ENCODE data around the gene SIGLEC14.

The SIGLEC14 gene

GRCh38 chr19:51621178-51621577 is 25.4 kb downstream of the SIGLEC14 start:
- DNase-seq (ENCODE audit: low read depth, low spot score), result no peak

DNA sequence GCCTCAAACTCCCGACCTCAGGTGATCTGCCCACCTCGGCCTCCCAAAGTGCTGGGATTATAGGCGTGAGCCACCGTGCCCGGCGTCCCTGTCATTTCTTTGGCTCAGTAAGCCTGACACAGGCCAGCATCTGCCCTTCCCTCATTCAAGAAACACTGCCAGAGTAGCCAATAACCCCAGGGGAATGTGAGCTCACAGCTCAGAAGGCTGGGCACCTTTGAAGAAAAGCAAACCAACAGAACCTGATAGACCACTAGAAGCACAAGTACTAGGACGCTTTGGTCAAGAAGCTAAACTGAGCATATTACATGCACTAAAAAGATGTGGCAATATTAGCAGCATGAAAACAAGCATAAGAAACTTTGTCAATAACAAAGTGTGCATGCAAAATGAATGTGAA is 30.6 kb downstream of the SIGLEC14 start:
- no peak for DNase-seq (ENCODE audit: low read depth, low spot score)

DNA sequence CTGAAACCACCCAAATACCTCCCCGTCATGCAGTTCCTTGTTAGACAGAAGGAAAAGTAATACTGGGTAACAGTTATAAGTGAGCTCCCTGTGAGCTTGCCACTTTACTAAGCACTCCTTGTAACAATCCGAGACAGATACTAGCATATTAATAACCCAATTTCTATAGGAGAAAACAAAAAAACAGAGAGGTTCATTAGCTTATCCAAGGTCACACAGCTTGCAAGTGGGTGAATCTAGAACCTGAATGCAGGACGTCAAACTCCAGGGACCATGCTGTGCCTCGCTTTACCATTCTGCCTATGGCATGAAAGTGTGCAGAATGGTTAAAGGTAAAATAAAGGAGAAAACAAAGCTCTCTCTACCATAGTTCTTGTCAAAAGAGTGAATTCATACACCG is 31.8 kb downstream of the SIGLEC14 start:
- DNase-seq (ENCODE audit: low read depth, low spot score), result no peak

GRCh38 chr19:51610576-51610975 is 36.0 kb downstream of the SIGLEC14 start:
- no peak for DNase-seq (ENCODE audit: low read depth, low spot score)

DNA sequence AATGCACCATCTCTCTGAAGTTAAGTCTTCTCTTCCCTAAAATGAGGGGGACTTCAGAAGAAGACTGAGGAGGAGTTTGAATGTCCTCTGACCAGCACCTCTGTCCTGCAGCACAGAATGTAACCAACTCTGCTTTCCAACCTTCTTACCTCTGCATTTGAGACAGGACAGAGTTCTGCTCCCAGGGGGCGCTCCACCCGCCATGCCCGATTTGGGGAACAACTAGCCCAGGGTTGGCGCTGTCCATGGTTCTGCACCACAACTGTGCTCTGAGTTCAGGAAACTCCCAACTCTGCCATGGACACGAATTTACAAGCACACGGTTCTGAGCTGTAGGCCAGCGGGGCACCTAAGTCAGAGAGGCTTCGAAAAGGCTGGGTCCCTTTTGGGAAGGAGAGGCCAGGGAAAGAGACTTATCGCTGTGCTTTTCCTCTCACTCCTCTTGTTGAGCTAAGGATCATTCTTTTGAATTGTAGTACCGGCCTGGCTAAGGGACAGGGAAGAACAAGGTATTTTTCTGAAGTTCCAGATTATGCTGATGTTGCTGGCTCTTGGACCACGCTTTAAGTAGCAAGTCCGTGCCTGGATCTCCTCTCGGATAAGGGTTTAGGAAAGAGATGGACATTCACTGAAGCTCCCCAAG is 38.6 kb downstream of the SIGLEC14 start:
- peak; percentile 21 for DNase-seq (ENCODE audit: low read depth, low spot score)

GRCh38 chr19:51607077-51607476 is 39.5 kb downstream of the SIGLEC14 start:
- DNase-seq (ENCODE audit: low read depth, low spot score), result no peak

GRCh38 chr19:51602189-51602854 is 44.3 kb downstream of the SIGLEC14 start:
- no peak for DNase-seq (ENCODE audit: low read depth, low spot score)

DNA sequence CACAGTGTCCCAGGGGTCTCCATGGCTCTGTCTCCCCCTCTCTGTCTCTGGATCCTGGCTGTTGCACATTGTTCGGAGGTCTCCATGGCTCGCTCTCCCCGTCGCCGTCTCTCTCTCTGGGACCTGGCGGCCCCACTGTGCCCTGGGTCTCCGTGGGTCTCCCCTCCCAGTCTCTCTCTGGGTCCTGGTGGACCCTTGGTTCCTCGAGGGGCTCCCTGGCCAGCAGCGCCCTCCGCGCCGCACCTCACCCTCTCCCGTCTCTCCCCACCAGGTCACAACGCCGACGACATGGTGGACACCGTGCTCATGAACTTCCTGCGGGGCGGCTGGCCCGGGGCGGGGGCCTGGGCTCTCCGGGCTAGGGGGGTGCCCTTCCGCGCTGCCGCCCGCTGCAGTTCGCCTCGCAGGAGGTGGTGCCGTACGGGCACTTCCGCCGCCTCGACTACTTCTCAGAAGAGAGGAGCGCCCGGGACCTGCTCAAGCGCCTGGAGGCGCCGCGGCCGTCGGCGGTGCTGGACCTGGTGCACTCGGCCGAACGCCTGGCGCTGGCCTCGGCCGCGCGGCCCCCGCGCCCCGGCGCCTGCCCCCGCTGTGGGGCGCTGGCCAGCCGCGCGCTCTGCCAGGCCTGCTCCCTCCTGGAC is 45.6 kb downstream of the SIGLEC14 start:
- no peak for DNase-seq (ENCODE audit: low read depth, low spot score)

GRCh38 chr19:51599084-51599483 is 47.5 kb downstream of the SIGLEC14 start:
- no peak for DNase-seq (ENCODE audit: low read depth, low spot score)

DNA sequence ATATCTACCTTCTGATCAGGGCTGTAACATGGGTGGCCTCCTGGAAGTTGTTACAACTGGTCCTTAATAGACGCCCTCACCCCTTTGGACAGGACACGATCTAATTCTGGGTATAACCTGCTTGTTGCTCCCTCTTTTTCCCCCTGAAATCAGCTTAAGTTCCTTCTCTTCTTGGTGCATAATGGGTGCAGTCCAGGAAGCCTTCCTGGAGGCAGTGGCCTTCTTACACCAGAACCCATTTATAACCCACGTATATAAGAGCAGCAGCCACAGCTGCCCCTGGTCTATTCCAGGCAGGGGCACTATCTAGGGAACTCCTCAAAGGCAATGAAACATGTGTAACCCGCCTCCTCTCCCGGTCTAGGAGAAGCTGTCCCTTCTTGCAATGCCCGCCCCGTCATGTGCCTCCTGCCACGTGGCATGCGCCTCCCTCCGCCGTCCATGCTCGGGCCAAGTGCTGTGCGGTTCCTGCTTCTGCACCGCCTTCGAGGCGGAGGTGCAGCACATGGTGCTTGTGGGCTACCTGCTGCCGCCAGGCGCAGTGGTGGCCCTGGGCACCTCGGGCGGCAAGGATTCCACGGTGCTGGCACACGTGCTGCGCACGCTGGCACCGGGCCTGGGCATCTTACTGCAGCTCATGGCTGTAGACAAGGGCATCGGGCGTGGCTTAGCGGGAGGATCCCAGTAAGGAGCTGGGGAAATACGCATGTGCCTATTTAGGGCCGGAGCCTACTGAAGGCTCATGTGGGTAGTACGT is 48.3 kb downstream of the SIGLEC14 start:
- DNase-seq (ENCODE audit: low read depth, low spot score), result no peak

DNA sequence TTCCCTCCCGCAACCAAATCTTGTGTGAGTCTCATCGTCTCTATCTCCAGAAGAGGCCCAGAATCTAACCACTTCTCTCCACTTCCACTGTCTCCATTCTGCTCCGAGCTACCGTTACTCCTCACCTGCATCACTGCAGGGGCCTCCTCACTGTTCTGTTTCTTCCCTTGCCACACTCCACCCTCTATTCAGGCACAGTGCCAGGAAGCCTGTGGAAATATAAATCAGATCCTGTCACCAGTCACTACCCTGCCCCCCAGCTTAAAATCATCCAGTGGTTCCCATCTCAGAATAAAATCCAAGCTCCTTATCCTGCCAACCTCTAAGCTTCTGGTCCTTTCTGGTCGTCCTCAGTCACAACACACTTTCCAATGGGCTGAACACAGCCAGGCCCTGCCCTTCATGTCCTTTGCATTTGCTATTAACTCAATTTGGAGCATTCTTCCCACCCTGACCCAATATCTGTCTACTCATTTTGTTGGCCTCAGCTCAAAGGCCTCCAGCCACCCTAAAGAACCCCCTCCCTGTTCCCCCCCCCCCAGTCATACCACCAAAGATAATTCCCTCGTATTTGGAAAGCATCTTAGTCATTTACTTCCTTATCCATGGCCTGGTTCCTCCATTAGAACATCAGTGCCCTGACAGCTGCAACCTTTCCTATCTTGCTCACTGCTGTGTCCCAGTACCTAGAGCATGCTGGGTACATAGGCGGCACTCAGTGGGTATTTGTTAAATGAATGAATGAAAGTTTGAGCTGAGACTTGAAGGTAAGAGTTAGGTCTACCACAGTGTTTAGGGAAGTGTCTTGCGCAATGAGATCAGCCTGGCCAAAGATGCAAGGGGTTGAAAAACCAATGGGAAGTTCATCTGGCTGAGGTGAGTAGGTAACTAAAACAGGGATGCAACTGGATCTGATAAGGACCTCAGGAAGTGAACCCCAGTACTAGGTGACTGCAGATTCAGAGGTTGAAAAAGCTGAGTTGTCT is 51.1 kb downstream of the SIGLEC14 start:
- DNase-seq (ENCODE audit: low read depth, low spot score), result no peak

- no peak for DNase-seq (ENCODE audit: low read depth, low spot score)
Observed at GRCh38 chr19:51594774-51595109, 51.9 kb downstream of the SIGLEC14 start.

DNA sequence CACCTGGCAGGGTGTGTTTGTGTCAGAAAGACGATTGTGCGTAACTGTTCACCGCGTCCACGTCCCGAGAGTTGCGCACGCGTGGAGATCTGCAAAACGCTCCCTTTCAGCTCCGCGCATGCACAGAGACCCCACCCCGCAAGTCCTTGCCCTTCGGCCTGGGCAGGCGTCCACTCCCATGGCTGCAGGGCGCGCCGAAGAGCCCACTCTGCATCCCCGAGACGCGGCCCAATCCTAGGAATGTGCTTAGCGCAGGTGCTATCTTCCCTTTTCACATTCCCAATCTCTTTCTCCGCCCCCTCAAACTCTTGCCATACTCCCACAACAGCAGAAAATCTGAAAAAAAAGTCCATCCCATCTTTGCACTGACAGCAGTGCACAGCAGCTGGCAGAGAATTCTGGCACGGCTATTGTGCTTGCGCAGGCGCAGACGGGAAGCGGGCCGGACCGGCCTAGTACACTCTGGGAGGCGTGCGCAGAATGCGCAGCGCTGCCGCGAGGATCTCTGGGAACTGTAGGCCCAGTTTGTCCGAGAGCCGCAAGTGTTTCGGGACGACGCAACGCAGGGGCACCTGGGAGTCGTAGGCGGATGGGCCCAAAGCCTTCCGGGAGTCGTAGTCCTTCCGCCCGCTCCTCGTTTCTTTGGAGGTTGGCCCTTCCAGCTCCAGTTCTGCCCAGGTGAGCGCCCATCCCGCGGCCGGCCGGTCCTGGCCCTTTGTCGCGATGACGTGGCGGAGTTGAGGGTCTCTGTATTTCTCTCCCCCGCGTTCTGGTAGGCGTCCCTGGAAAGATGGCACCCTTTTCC is 52.5 kb downstream of the SIGLEC14 start:
- peak; percentile 92 for DNase-seq (ENCODE audit: low read depth, low spot score)

GRCh38 chr19:51593138-51593890 is 53.3 kb downstream of the SIGLEC14 start:
- no peak for DNase-seq (ENCODE audit: low read depth, low spot score)

Measured in smooth muscle cell of the brain vasculature (primary cell).